DMS 273 treated with DMSO at 0.1 percent for 48 hours (cell line): ENCODE results near the gene ENGASE.

Source experiments
- DNase-seq: peaks from one replicate; lab custom pipeline; 2025; lab: John Stamatoyannopoulos, UW

The ENGASE gene

DNA sequence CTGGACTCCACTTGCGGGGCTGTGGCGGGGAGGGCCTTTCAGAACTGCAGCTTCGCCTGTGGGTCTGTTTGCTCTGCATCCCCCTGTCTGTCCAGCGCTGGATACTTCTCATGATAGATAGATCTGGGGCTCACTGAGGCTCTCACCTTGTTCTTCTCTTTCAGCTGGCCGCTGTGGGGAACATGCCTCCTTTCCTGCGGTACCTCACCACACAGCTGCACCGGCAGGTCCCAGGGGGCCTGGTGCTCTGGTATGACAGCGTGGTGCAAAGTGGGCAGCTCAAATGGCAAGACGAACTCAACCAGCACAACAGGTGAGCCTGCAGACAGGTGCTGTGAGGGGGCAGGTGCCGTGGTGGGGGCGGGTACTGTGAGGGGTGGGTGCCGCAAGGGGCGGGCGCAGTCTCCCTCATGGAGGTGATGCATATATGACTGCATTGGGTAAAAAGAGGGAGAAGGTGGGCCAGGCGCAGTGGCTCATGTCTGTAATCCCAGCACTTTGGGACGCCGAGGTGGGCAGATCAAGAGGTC lies 6.2 kb downstream of the ENGASE start:
- DNase-seq = no peak

DNA sequence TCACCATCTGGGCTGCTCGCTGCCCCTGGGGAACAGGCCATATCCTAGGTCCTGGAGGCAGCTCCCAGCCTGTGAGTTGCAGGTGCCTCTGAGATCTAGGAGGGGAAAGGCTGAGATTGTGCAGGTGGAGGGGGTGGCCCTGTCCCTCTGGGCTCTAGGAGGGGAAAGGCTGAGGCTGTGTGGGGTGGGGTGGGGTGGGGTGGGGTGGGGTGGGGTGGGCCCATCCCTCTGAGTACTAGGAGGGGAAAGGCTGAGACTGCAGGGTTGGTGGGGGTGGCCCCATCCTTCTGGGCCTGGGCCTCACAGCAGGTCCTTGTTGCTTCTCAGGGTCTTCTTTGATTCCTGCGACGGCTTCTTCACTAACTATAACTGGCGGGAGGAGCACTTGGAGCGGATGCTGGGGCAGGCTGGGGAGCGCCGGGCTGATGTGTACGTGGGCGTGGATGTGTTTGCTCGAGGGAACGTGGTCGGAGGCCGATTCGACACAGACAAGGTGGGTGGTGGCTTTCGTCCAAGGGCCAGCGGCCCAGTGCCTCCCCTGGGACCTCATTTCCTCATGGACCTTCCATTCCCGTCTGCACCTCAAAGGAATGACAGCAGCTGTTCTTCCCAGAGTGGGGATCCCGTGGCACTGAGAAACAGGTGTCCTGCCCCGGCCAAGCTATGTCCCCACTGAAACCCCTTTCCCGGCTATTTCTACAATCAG lies 7.1 kb downstream of the ENGASE start:
- DNase-seq = no peak

DNA sequence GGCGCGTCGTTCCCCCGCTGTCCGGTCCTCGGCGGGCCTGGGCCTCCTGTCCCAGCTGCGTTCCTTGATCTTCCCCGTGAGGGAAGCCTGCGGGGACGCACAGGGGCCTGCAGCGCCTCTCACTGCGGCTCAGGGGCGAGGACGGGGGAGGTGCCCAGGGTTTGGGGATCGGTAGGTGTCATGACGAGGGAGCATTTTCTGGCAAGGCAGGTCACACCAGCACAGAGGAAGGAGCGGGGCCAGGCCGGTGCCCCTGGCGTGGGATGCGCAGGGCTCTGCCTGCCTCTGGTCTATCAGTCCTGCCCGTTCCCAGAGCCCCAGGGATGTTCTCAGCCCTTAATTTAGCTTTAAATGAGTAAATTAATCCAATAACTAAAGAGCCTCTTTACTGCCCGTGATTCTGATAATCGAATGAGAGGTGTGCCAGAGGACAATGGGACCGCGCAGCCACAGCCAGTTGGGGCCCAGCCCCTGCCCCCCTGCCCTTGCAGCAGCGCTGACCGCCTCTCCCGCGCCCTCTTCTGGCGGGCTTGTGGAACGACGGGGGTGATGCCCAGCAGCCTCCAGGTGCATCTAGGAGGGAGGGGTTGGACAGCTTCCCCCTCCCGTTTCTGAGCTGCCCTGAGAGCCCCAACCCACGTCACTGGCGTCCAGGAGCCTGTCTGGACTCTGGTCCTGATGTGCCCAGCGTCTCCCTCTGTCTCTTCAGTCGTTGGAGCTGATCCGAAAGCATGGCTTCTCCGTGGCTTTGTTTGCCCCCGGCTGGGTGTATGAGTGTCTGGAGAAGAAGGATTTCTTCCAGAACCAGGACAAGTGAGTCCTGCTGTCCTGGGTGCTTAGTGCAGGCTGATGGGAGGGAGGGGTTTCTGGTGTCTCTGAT lies 7.9 kb downstream of the ENGASE start:
- no peak for DNase-seq

DNA sequence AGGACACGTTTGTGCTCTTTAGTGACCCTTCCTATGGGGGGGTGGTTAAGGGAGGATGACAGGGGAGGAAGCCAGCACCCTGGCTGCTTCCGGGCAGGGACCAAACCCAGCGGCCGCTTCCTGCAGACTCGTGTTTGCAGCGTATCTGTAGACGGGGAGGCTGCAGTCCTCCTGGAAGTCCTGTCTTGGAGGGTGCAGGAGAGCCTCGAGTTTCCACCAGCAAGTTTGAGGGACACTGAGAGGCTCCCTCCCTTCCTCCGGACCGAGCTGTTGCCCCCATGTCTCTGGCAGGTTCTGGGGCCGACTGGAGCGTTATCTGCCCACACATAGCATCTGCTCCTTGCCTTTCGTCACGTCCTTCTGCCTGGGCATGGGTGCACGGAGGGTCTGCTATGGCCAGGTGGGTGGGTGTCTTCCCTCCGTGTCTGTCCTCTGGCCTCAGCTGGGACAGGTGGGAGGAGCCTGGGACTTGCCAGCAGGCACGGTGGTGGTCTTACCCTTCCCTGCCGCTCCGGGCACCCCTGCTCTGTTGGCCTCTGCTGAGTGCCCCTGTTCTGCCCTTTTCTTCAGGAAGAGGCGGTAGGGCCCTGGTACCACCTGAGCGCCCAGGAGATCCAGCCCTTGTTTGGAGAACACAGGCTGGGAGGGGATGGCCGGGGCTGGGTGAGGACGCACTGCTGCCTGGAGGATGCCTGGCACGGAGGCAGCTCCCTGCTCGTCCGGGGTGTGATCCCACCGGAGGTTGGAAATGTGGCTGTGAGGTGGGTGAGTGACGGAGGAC lies 8.8 kb downstream of the ENGASE start:
- DNase-seq = no peak

DNA sequence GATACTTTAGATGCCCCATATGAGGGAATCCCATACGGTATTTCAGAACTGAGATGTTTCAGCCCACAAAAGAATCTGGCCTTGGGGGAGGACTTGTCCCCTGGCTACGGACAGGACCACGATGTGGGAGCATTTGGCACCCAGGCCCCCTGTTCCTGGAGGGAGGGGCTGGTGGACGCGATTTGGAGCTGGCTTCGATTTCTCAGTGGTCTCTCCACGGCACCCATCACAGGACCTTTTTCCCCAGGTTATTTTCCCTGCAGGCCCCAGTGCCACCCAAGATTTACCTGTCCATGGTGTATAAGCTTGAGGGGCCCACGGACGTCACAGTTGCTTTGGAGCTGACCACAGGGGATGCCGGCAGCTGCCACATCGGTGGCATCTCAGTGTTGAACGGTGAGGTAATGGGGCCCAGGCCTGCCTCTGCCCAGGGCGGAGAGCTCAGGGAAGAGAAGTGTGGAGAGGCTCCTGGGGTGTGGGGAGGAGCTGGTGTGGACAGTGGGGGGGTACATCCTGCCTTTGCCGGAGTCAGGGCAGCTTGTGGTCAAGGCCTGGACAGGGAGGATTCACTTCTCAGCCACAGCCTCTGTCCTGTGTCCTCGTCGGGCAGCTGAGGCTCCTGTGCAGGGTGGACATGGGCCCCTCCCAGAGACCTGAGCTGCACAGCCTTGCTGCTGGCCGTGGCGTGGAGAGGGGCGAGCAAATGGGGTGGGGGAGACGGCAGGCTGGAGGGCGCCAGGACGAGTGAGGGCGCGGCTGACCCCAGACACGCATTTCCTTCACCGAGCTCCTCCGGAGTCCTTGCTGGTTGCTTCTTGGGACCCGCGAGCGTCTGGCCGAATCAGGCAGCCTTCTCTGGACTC lies 9.9 kb downstream of the ENGASE start:
- no peak for DNase-seq

DNA sequence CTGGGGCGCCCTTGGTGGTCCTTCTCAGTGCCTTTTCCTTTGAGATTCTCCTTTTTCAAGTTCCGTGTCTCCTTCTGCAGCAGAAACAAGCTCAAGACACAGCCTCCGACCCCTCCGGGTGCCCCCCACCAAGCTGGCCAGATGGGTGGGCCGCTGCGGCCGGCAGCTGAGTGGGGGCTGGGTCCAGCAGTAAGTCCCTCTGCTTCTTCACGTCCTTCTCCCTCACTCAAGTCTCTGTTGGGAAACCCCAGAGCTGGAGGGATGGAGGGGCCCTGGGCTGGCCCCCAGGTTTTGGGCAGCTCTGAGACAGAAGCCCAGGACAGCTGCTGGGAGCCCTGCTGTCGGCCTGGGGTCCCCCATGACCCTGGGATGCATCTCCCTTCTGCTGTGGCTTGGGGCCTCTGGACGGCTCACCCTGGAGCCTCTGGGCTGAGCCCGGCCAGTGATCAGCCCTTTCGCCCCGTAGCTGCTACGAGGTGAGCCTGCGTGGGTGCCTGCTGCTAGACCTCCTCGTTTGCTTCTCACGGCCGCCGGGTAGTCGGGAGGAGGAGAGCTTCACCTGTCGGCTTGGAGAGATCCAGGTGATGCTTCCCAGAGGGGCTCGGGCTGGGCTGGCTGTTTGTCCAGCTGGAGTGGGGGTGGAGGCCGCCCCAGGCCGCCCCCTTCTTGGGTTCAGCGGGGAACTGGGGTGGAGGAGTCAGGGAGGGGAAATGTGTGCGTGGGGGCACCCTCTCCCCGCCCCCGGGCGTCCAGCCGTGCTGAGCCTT lies 10.7 kb downstream of the ENGASE start:
- no peak for DNase-seq

DNA sequence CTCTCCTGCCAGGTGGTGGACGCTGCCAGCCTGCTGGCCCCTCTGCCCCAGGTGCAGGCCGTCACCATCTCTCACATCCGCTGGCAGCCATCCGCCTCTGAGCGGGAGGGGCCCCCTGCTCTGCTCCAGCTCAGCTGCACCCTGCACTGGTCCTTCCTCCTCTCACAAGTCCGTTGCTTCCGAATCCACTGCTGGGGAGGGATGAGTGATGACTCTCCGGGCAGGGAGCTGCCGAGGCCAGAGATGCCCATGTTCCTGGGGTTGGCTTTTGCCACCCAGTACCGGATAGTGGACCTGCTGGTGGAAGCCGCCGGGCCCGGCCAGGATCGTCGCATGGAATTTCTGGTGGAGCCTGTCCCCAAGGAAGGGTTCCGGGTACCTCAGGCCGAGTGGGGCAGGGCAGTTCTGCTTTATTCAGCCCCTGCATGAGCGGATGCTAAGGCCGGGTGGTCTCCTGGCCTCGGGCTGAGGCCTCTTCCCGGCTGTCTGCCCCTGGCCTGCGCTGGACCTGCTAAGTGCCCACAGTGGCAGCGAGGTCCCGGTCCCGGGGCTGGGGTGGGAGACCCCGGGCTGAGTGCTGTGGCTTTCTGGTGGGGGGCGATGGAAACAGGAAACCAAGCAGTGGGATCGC lies 11.4 kb downstream of the ENGASE start:
- DNase-seq = no peak

DNA sequence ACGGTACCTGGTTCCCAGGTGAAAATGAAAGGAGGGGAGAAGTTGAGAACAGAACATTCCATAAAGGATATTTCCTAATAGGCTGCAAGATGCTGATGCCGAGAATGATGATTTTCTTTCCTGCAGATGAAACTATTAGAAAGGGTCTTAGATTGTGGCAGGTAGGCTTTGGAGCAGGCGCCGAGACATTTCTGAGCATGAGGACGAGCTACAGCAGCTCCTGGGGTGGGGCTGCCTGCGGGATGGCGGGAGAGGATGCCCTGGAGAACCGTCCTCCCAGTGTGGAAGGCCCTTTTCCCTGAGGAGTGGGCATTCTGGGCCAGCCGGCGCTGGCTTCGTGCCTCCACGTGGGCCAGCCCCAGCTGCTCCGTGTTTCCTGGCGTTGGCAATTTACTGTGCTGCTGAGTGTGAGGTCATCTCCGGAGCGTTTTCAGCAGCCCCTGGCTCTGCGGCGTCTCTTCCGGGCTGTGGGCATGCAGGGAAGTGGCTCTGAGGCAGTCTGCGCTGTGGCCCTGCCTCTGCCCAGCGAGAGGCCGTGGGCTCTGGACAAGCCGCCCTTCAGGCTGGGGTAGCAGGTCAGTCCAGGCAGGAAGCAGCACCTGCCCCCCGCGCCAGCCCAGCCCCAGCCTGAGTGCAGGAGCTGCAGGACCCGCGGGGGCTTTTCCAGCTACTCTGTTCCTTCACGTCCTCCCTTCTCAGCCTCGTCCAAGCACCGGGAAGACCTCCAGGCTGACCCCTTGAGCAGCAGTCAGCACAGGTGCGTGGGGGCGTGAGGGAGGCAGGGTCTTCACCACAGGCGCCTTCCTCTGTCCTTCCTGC lies 12.2 kb downstream of the ENGASE start:
- DNase-seq = no peak

DNA sequence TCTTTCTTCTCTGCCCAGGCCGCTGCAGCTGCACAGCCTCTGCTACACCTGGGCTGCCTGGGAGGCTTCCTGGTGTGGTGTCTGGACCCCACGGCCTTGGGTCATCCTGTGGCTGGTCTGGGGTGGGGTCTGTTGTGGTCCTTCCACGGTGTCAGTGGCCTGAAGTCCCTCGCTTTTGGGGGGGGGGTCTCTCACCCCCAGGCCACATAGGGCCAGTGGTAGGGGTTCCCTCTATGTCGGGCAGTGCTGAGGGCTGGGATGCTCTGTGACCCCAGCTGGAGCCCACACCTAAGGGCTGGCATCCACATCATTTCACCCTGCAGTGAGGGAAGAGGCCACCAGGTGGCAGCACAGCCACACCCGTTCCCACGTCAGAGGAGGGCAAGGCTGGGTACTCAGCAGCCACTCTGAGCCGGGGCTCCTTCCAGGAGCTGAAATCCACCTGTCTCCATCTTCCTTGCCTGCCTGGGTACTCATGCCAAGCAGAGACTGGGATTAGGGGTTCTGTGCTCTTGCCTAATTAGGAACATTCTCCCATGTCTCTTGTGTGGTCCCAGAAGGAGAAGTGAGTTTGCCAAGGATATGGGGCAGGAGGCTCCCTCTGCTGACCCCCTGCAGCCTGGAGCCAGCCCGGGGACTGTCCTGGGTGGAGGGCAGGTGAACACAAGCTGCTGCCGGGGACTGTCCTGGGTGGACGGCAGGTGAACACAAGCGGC lies 13.0 kb downstream of the ENGASE start:
- peak; percentile 42 for DNase-seq

DNA sequence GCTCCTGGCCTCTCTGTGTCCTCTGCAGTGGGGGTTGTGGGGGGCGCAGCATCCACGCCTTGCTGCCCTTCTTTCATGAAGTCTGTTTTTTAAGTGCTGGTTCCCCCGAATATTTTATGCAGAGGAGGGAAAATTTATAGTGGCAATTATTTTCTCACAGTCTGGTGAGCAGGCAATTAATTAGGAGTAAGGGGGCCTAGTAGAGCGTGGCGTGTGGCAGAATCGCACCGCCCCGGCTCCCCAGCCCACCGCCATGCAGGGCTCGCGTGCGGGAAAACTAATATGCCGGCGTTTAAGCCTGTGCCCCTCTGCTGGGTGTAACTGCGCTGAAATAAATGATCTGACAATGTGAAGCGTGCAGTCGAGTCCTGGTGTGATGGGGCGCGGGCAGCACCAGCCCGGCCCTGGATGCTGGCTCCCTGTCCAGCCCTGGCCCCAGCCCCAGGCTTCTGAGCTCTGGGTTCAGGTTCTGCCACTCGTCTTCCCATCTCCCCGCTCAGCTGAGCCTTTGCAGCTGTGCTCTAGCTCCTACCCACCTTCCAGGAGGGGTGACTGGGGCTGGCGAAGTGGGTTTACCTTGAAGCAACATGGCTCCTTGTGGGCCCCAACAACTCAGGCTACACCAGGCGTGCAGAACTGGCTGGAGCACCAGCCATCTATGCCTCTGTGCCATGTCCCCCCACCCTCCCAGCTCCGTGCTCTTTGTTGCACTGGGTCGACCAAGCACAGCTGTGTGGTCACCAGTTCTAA lies 13.8 kb downstream of the ENGASE start:
- no peak for DNase-seq

DNA sequence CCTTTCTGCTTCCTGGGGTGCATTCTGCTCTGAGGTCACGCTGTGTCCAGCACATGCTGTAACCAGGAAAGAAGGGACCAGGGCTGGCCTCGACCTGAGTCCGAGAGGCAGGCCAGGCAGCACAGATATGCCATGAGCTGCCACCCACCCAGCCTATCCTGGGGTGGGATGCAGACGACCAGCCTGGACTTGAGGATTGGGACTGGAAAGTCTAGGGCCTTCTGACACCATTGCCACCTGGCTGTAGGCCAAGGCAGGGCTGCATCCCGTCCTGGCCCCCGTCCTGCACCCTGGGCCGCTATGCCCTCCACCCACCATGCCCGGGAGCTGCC lies 14.3 kb downstream of the ENGASE start:
- no peak for DNase-seq

DNA sequence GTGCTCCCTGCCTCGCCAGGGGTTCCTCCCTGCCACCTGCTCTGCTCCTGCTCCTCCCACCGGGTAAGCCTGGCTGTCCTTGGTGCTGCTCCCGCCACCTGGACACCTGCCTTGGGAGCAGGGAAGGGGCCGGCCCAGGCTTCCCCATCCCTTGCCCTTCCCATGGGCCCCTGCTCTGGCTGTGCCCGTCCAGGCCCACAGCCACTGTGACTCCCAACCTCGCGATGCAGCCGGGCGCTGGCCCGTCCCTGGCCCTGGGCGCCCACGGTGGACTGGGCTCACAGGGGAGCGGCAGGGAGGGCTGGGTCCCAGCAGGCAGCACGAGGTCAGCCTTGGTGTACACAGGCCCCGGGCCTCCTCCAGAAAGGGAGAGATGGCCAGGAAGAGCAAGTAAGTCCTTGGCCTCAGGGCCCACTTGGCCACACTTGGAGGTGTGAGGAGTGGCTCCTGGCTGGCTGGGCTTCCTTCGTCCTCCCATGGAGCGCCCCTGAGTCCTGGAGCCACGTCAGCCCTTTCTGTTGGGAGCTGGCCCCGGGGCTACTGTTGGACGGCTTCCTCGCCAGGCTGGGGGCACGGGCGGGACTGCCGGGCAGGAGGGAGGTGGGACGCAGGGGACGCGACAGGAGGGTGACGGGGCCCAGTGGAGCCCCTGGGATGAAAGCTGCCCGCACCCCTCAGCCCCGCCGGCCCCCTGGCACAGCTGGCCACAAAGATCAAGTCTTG lies 15.3 kb downstream of the ENGASE start:
- no peak for DNase-seq

DNA sequence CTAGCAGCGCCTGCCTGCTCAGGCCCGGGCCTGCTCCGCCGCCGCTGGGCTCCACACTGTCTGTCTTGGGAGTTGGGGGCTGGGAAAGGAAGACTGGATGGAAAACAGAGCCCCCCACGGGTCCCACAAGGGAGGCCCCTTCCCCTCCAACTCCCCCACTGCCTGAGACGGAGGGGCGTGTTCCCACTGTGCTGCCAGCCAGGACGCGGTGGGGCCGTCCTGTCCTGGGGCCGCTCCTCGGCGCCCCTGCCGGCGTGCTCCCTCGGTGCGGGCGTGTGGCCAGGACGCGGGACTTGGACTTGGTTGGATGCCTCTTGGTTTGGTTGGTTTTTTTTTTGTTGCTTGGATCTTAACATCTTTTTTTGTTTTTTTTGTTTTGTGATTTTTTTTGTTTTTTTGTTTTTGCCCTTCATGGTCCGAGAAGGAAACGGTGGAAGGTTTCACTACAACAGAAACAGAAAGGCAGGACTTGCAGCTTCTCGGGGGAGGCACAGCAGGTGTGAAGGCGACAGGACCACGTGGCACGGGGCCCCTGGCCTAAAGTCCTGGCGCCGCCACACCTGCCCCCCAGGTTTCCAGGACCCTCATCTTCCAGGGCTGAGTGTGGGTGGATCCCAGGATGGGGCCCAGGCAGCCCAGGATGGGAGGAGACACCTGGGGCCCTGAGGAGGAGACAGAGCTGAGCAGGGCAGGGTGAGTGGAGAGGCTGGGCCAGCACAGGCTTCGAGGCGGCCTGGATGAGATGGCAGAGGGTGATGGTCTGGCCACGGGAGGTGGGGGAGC lies 16.0 kb downstream of the ENGASE start:
- no peak for DNase-seq

DNA sequence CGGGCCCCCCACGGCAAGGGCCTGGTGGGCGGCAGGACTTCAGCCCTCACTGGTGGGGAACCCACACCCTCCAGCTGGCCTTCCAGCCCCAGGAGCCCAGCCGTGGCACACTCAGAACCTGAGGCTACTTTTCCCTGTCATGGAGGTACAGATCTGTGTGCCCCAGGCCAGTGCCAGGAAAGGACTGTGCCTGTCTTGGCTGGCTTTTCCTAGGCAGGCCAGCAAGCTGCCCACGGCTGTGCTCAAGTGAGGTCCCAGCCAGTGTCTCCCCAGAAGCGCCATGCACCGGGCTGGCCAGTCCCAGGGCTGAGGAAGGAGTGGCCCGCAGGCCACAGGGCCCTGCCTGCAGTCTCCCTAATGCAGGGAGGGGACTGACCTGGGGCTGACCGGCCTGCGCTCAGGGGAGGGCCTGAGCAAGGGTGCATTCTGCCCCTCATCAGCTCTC lies 16.6 kb downstream of the ENGASE start:
- no peak for DNase-seq

DNA sequence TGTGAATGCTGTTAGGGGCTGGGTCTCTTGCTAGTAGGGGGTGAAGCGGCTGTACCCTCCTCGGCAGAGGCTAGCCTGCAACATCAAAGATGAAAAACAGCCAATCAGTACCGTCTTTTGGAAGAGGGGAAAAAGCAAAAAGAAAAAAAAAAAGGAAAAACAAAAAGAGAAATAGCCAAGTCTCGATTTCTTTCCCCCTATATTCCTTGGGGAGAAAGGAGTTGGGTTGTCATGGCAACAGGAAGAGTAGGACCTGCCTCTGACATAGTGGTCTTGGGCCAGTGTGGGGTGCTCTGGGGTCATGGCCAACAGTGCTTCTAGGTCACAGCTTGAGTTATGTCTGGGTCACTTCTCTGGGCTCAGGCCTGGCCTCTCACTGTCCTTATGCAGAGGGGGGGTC lies 17.9 kb downstream of the ENGASE start:
- DNase-seq = no peak

DNA sequence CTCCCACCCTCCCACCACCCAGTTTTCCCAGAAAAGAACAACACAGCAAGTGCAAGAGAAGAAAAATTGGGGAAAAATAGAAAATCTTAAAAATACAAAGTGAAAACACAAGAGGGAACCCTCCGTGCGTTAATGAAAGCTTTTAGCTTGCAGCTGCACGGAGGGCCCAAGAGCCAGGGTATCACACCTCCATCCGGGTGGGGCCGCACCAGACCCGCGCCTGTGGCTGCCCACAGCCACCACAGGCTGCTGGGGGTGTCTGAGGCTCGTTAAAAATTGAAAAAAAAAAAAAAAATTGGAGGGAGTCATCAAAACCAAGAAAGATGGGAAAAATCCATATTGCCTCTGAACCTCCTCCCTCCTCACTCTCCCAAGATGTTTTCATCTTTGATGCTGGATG lies 18.6 kb downstream of the ENGASE start:
- DNase-seq = no peak

DNA sequence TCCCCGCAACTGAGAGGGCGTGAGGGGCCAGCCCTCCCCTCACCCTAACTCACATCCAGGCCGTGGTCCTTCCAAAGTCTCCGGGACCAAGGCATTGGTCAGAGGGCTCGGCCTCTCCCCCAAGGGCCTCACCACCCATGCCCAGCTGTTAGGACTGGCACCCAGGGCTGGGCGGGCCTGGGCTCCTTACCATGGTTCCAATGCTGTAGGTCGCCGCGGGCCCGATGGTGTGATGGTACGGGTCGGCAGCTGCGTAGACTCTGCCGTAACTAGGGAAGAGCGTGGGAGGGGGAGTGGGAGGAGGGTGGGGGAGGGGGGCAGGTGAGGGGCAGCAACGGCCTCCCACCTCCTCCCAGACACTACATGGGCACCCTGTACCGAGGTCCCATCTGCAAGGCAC lies 19.6 kb downstream of the ENGASE start:
- no peak for DNase-seq
